ENCODE measurements around the gene SLC24A3. TPM values are rescaled to one million over a fixed set of nuclear protein-coding genes. Genes with fewer than 3 reads are reported as not detected.
"Not testable (repeated sequence)": the region's sequence is repeated elsewhere in the genome, so short reads cannot be mapped to it uniquely, and the experiment has no call there.

Gene SLC24A3
- total RNA-seq, 1 donor from 2014 or later: not detected

- no peak for DNase-seq (ENCODE audit: low read depth, low spot score)
Measured at GRCh38 chr20:19620446-19620845, 408.0 kb downstream of the SLC24A3 start.

- DNase-seq (ENCODE audit: low read depth, low spot score): no peak
Measured at GRCh38 chr20:19621072-19621471, 408.6 kb downstream of the SLC24A3 start.

DNA sequence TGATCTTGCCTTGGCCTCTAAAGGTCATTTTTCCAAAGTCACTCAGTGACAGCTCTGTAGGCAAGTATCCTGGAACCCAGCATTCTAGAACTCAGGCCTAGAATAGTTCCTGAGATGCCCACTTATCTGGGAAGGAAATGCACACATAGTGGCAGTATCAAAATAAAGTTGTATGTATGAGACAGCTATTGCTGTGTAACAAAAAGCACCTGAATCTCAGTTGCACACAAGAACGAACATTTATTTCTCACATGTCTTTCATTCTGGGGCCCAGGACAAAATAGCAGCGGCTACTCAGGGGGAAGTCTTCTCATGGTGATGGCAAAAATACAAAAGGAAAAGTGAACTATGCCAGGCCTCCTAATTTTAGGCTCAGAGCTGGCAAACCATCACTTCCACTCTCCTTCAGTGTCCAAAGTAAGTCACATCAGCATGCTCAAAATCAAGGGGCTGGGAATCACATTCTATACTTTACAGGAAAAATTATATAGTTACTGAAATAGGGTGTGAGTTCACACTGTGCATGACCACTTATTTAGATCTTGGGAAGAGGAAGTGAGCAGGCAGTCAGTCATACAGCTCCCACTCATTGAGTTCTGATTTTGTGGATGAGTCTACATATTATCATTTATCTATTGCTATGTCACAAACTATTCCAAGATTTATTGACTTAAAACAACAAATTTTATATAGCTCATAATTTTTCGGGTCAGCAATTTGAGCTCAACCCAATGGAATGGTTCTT is 412.0 kb downstream of the SLC24A3 start:
- no peak for DNase-seq (ENCODE audit: low read depth, low spot score)

- no peak for DNase-seq (ENCODE audit: low read depth, low spot score)
Measured at GRCh38 chr20:19625426-19625825, 413.0 kb downstream of the SLC24A3 start.

DNA sequence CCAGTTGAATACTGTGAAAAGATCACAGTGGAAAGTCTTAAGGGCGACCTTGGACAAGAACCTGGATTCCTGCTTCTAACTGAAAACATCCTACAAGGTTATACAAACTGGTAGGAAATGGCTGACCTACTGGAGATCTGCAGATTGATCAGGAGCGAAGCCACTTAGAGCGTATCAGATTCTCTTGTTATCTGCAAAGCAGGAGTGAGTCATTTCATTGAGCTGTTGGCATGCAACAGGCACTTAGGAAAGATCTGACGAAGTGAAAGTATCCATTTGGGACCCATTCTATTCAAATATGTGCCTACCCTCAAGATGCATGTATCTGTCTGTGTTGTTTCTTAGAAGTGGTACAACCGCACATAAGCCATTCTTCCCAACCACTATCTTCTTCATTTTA is 414.5 kb downstream of the SLC24A3 start:
- no peak for DNase-seq (ENCODE audit: low read depth, low spot score)

- DNase-seq (ENCODE audit: low read depth, low spot score): peak; percentile 13
Measured at GRCh38 chr20:19628570-19629134, 416.2 kb downstream of the SLC24A3 start.

- no peak for DNase-seq (ENCODE audit: low read depth, low spot score)
Measured at GRCh38 chr20:19631410-19631809, 419.0 kb downstream of the SLC24A3 start.

- DNase-seq (ENCODE audit: low read depth, low spot score): no peak
Measured at GRCh38 chr20:19633985-19634384, 421.5 kb downstream of the SLC24A3 start.

- DNase-seq (ENCODE audit: low read depth, low spot score): not testable (repeated sequence)
Measured at GRCh38 chr20:19639471-19640045, 427.1 kb downstream of the SLC24A3 start.

DNA sequence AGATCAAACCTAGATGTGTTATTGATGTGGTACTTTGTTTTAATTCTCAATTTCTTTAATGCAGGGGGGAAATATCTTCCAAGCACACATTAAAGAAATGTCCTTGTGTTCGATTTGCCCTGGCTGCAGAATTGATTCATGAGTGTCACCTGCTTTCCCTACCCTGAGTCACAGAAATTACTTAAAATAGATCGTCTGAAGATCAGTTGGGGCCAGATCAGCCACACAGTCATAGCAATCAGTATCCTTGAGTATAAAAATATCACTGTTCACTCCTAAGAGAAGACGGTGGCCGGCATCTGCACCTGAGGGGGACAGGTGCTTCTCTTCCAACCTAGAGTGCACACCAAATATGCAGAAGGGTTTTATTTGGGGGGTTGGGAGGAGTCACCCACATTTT is 430.4 kb downstream of the SLC24A3 start:
- DNase-seq (ENCODE audit: low read depth, low spot score): no peak

DNA sequence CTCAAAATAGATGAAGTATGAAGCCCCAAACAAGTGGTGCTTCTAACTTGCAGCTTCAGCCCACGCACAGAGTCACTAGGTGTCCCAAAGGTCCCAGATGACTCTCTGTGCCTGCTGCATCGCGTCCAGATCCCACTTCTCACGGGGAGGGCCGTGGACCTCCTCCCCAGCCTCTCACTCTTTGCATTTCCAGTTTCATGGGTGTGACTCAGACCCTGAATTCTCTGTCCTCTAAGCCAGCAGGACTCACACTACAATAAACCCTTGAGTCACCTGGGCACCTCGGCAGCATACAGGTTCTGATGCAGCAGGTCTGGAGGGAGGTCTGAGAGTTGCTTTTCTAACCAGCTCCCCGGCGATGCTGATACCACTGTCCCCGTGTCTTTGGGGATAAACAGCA is 431.6 kb downstream of the SLC24A3 start:
- DNase-seq (ENCODE audit: low read depth, low spot score): no peak

- DNase-seq (ENCODE audit: low read depth, low spot score): no peak
Measured at GRCh38 chr20:19646963-19647362, 434.5 kb downstream of the SLC24A3 start.

GRCh38 chr20:19648024-19648423 is 435.6 kb downstream of the SLC24A3 start:
- DNase-seq (ENCODE audit: low read depth, low spot score): no peak

- DNase-seq (ENCODE audit: low read depth, low spot score): no peak
Measured at GRCh38 chr20:19649041-19649440, 436.6 kb downstream of the SLC24A3 start.

- DNase-seq (ENCODE audit: low read depth, low spot score): no peak
Measured at GRCh38 chr20:19652591-19653026, 440.2 kb downstream of the SLC24A3 start.

GRCh38 chr20:19653327-19653726 is 440.9 kb downstream of the SLC24A3 start:
- no peak for DNase-seq (ENCODE audit: low read depth, low spot score)

DNA sequence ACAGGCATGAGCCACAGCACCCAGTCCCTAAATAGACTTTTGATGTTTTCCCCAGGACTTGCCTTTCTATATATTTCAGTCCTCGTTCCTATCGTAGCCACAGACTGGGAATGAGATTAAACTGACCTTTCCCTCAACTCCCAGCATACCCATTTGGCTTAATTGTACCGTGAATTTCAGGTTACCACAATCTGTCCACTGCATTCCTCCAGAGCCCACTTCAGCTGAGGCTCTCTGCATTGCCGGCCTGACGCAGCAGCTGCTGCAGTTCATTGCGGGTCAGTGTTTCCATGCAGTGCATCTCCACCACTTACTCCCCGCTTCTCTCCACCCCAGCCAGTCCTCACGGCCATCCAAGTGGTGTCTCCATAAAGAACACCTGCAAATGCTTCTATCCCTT is 442.5 kb downstream of the SLC24A3 start:
- no peak for DNase-seq (ENCODE audit: low read depth, low spot score)

DNA sequence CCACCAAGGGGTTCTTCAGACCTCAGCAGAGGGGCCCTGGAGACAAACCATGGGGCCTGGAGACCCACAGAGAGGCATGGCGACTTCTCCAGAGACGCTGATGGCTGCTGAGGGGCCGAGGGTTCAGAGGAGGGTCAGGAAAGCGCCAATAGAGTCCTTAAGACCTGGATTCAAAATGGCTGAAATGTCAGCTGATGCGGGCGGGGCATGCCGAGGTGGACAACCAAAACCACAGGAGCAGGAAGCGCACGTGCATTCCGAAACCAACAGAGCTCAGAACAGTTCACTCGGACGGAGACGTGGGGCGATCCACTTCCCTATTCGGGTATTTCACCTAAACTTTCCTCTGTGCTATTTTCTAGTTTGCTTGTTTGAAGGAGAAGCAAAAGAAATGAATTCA is 445.7 kb downstream of the SLC24A3 start:
- DNase-seq (ENCODE audit: low read depth, low spot score): no peak

GRCh38 chr20:19659448-19659847 is 447.0 kb downstream of the SLC24A3 start:
- DNase-seq (ENCODE audit: low read depth, low spot score): no peak

DNA sequence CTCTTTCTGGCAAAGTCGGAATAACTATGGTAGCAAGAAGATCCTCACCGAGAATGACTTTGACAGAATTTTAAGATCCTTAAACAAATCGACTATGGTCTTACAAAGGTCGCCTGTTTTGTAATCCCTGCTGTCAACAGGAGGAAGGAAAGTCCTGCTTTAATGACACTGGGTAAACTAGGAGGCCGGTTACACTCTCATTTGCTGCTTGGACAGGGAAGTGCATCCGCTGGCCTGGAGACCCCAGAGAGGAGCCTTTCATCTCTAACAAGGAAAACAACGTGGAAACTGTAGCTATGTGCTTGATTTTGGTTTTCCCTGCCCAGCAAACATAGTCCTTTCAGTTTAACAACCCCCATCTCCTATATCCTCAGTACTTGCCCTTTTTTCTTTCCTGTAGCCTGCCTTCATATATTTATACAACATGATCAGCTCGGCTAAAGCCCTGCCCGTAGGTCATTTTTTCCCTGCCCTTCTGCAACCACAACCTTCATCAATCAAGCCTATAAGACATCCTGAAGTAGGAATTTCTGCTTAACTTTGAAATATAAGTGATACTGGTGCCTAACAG is 448.5 kb downstream of the SLC24A3 start:
- no peak for DNase-seq (ENCODE audit: low read depth, low spot score)

GRCh38 chr20:19661717-19662636 is 449.5 kb downstream of the SLC24A3 start:
- DNase-seq (ENCODE audit: low read depth, low spot score): peak; percentile 40

GRCh38 chr20:19662637-19662995 is 450.2 kb downstream of the SLC24A3 start:
- no peak for DNase-seq (ENCODE audit: low read depth, low spot score)

Measured in pulmonary artery endothelial cell (primary cell).